Neural cell (in vitro differentiated cells): Measurements from ENCODE around the gene PTRH1. TPM values are rescaled to one million over a fixed set of nuclear protein-coding genes. Genes with fewer than 3 reads are reported as not detected.

Experiments used
- H2AFZ ChIP-seq: fragments of 200-600, 300-800 bp; sonication (generic), shearing (Covaris generic); 2 replicates; pipeline ENCODE4 v1.6.0; 2014; ENCODE audit warnings: low read depth, mild to moderate bottlenecking, antibody characterized with exemption, low read length, moderate library complexity
- H3F3A ChIP-seq: fragments of 200-600 bp; shearing (Covaris generic); 2 replicates; pipeline ENCODE4 v1.6.1; 2016; ENCODE audit warnings: mild to moderate bottlenecking, moderate library complexity, mixed read lengths, antibody characterized with exemption, low read length; ENCODE audit not compliant: insufficient read depth, poor library complexity, severe bottlenecking
- H3K27ac ChIP-seq: fragments of 200-600, 300-800 bp; sonication (generic), shearing (Covaris generic); 2 replicates; pipeline ENCODE4 v1.5.1; 2014; ENCODE audit warnings: mild to moderate bottlenecking, low read length, moderate library complexity
- H3K27me3 ChIP-seq: fragments of 300-800, 200-600 bp; sonication (generic), shearing (Covaris generic); 2 replicates; pipeline ENCODE4 v1.6.0; 2014; ENCODE audit warnings: mild to moderate bottlenecking, low read depth, low read length, moderate library complexity; ENCODE audit not compliant: insufficient read depth
- H3K36me3 ChIP-seq: fragments of 300-800, 200-600 bp; sonication (generic), shearing (Covaris generic); 2 replicates; pipeline ENCODE4 v1.5.1; 2014; ENCODE audit warnings: mild to moderate bottlenecking, antibody characterized with exemption, low read length, moderate library complexity; ENCODE audit not compliant: insufficient read depth
- H3K4me2 ChIP-seq: fragments of 300-800, 200-600 bp; sonication (generic), shearing (Covaris generic); 2 replicates; pipeline ENCODE4 v1.6.0; 2014; ENCODE audit warnings: mild to moderate bottlenecking, low read length
- H3K4me3 ChIP-seq: fragments of 300-800, 200-600 bp; sonication (generic), shearing (Covaris generic); 2 replicates; pipeline ENCODE4 v1.5.1; 2014; ENCODE audit warnings: mild to moderate bottlenecking, low read length, moderate library complexity
- H3K79me2 ChIP-seq: fragments of 200-600 bp; shearing (Covaris generic); replicated peaks from 2 replicates; pipeline ENCODE4 v1.6.0; 2014; ENCODE audit warnings: mild to moderate bottlenecking, low read length, moderate library complexity; ENCODE audit not compliant: insufficient read depth
- H3K9ac ChIP-seq: fragments of 300-800, 200-600 bp; sonication (generic), shearing (Covaris generic); 2 replicates; pipeline ENCODE4 v1.6.1; 2016; ENCODE audit warnings: mild to moderate bottlenecking, low read length, mixed read lengths
- H3K9me2 ChIP-seq: fragments of 200-600 bp; shearing (Covaris generic); 2 replicates; pipeline ENCODE4 v1.6.1; 2016; ENCODE audit warnings: mild to moderate bottlenecking, low read length, mixed read lengths; ENCODE audit not compliant: insufficient read depth
- H3K9me3 ChIP-seq: fragments of 200-600, 300-800 bp; sonication (generic), shearing (Covaris generic); 2 replicates; pipeline ENCODE4 v1.6.1; 2016; ENCODE audit warnings: mild to moderate bottlenecking, mixed run types, low read length, moderate library complexity, mixed read lengths
- H4K20me1 ChIP-seq: fragments of 200-600 bp; shearing (Covaris generic); 2 replicates; pipeline ENCODE4 v1.6.1; 2016; ENCODE audit warnings: mild to moderate bottlenecking, mixed run types; ENCODE audit not compliant: insufficient read depth
- EP300 ChIP-seq: fragments of 450-650 bp; conservative IDR thresholded peaks from 2 replicates; pipeline ENCODE4 v1.6.1; 2014; ENCODE audit warnings: antibody characterized with exemption, mild to moderate bottlenecking, moderate library complexity; ENCODE audit not compliant: poor library complexity, severe bottlenecking
- MXI1 ChIP-seq: fragments of 450-650 bp; conservative IDR thresholded peaks from 2 replicates; pipeline ENCODE4 v1.6.1; 2014; ENCODE audit warnings: antibody characterized with exemption, mild to moderate bottlenecking; ENCODE audit not compliant: poor library complexity, severe bottlenecking
- POLR2AphosphoS5 ChIP-seq: IDR thresholded peaks from 2 replicates; pipeline ENCODE4 v1.6.1; 2012
- RAD21 ChIP-seq: fragments of 450-650 bp; conservative IDR thresholded peaks from 2 replicates; pipeline ENCODE4 v1.6.1; 2014; ENCODE audit warnings: antibody characterized with exemption, mild to moderate bottlenecking, moderate library complexity
- REST ChIP-seq: IDR thresholded peaks from 2 replicates; pipeline ENCODE4 v1.6.1; 2012; ENCODE audit warnings: borderline replicate concordance
- SMC3 ChIP-seq: fragments of 450-650 bp; conservative IDR thresholded peaks from 2 replicates; pipeline ENCODE4 v1.6.1; 2014; ENCODE audit warnings: antibody characterized with exemption, mild to moderate bottlenecking, moderate library complexity; ENCODE audit not compliant: poor library complexity
- TAF1 ChIP-seq: IDR thresholded peaks from 2 replicates; pipeline ENCODE4 v1.6.1; 2012; ENCODE audit warnings: low read depth
- polyA plus RNA-seq: library from polyadenylated mRNA; depleted of rRNA; stranded (reverse); fragments of >200 nt; gene quantifications from 2 replicates; pipeline ENCODE4 v1.2.3, GENCODE V29; 2014
- TF ChIP-seq, protein P1 (sequence below): fragments of 450-650 bp; IDR thresholded peaks from 2 replicates; pipeline ENCODE4 v1.5.1; 2014; ENCODE audit warnings: antibody characterized with exemption, mild to moderate bottlenecking, moderate library complexity; ENCODE audit not compliant: poor library complexity, severe bottlenecking

Gene PTRH1
- polyA plus RNA-seq, 1 donor from 2014 or later = 20.0 TPM

DNA sequence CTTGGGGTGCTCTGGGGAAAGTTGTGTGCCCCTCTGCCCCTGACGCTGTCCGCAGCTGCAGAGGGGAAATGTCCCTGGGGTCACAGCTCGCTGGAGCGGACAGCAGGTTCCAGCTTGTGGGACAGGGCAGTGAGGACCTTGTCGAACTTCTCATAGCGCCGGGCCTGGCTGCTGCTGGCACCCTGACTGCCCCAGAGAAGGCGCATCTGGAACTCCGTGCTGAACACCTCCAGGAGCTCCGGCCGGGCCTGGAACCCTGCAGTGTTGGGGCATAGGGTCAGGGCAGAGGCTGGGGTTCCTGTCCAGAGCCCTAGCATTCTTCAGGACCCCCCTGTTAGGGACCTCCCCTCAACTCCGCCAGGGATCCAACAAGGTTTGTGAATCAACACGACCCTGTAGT lies 23.2 kb upstream of the PTRH1 start:
- Histone ChIP-seq H3F3A (no peaks in the 10 kb centered on the region), H3K9ac (no peak overlapping the region), H3K4me2 (no peak overlapping the region), H3K36me3 (no peaks in the 10 kb centered on the region), H3K27me3 (no peaks in the 10 kb centered on the region), H3K9me2 (no peaks in the 10 kb centered on the region), H2AFZ (no peak overlapping the region), H3K4me3 (no peak overlapping the region), H3K79me2 (peaks cover 3% of the 10 kb centered on the region), H3K27ac (no peak overlapping the region), H3K9me3 (no peaks in the 10 kb centered on the region), H4K20me1 (no peaks in the 10 kb centered on the region)
- no peak for TF ChIP-seq MXI1
- no peak for TF ChIP-seq RAD21
- TF ChIP-seq, protein P1, sequence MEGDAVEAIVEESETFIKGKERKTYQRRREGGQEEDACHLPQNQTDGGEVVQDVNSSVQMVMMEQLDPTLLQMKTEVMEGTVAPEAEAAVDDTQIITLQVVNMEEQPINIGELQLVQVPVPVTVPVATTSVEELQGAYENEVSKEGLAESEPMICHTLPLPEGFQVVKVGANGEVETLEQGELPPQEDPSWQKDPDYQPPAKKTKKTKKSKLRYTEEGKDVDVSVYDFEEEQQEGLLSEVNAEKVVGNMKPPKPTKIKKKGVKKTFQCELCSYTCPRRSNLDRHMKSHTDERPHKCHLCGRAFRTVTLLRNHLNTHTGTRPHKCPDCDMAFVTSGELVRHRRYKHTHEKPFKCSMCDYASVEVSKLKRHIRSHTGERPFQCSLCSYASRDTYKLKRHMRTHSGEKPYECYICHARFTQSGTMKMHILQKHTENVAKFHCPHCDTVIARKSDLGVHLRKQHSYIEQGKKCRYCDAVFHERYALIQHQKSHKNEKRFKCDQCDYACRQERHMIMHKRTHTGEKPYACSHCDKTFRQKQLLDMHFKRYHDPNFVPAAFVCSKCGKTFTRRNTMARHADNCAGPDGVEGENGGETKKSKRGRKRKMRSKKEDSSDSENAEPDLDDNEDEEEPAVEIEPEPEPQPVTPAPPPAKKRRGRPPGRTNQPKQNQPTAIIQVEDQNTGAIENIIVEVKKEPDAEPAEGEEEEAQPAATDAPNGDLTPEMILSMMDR = no peak
- no peak for TF ChIP-seq EP300
- no peak for TF ChIP-seq SMC3
- TF ChIP-seq REST = no peak
- no peak for TF ChIP-seq POLR2AphosphoS5

DNA sequence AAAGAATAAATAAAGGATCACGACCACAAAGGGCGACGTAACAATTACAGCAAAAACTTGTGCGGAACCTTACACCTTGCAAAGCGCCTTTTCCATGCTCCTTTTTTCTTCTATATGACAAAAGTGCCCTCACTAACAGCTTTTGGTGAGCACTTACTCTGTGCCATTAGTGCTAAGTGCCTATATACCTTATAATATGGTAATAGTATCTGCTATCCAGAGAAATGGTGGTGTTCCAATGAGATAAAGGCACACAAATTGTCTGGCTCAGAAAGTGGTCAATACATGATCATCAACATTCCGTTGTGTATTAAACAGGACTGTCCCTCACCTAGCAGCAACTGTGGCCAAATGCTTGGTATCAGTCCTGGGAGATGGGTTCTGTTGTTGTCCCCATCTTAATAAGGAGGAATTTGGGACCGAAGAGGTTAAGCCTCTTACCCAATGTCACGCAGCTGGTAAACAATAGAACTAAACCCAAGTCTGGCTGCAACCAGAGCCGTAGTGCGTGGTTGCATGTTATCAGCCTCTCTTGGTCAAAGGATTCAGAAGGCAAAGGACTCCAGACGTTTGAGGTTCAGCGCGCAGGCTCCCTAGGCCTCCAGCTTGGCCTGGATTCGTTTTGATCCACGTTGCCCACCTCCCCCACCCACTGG lies 20.2 kb upstream of the PTRH1 start:
- peaks cover 3% of the 10 kb centered on the region for H3K79me2 ChIP-seq
- no peaks in the 10 kb centered on the region for H3K36me3 ChIP-seq
- peak overlapping the region; percentile 97 for H3K27ac ChIP-seq
- peak overlapping the region; percentile 90 for H3K4me3 ChIP-seq
- TF ChIP-seq SMC3 (no peak), POLR2AphosphoS5 (no peak), REST (peak; percentile 76), RAD21 (no peak), EP300 (no peak), TAF1 (no peak)
- H3K4me2 ChIP-seq = peak overlapping the region; percentile 89
- H3K9ac ChIP-seq = peak overlapping the region; percentile 71
- H2AFZ ChIP-seq = no peak overlapping the region
- no peaks in the 10 kb centered on the region for H3K27me3 ChIP-seq
- H4K20me1 ChIP-seq = no peaks in the 10 kb centered on the region
- H3F3A ChIP-seq = no peaks in the 10 kb centered on the region
- no peaks in the 10 kb centered on the region for H3K9me3 ChIP-seq
- H3K9me2 ChIP-seq = no peaks in the 10 kb centered on the region
